Measurements from ENCODE around the gene NAP1L1.

- no peak for TF ChIP-seq CTCF (IDR thresholded peaks at IDR 0.05)
- TF ChIP-seq POLR2A (IDR thresholded peaks at IDR 0.05) = no peak
Observed at GRCh38 chr12:76127588-76127987, 43.1 kb upstream of the NAP1L1 start.
